Fibroblast of pulmonary artery (primary cell): ENCODE measurements around the gene RER1.

Source experiments
- DNase-seq: peaks from one replicate; pipeline ENCODE4 v3.0.0-alpha.2; 2010; ENCODE audit warnings: low read depth
- H3K4me3 ChIP-seq: replicated peaks from 2 replicates; pipeline ENCODE4 v1.5.1; 2011; ENCODE audit warnings: low read depth, mild to moderate bottlenecking, control low read depth, low read length, moderate library complexity
- CTCF ChIP-seq: IDR thresholded peaks from 2 replicates; pipeline ENCODE4 v1.5.1; 2011; ENCODE audit warnings: mild to moderate bottlenecking, control low read depth, low read length, inconsistent platforms; ENCODE audit errors: missing control alignments

The RER1 gene

GRCh38 chr1:2346691-2347408 lies 44.8 kb upstream of the RER1 start:
- no peak overlapping the region for H3K4me3 ChIP-seq
- DNase-seq: no peak
- TF ChIP-seq CTCF: no peak

- no peak for TF ChIP-seq CTCF
- no peak overlapping the region for H3K4me3 ChIP-seq
- DNase-seq: no peak
Observed at GRCh38 chr1:2347409-2347785, 44.2 kb upstream of the RER1 start.

- no peak for DNase-seq
- no peak overlapping the region for H3K4me3 ChIP-seq
- TF ChIP-seq CTCF: no peak
Observed at GRCh38 chr1:2347896-2348295, 43.7 kb upstream of the RER1 start.

GRCh38 chr1:2348346-2349325 lies 43.0 kb upstream of the RER1 start:
- no peak for TF ChIP-seq CTCF
- no peak for DNase-seq
- H3K4me3 ChIP-seq: no peak overlapping the region

- TF ChIP-seq CTCF: no peak
- H3K4me3 ChIP-seq: no peak overlapping the region
- no peak for DNase-seq
Observed at GRCh38 chr1:2349806-2350205, 41.8 kb upstream of the RER1 start.

- no peak for DNase-seq
- no peak overlapping the region for H3K4me3 ChIP-seq
- no peak for TF ChIP-seq CTCF
Observed at GRCh38 chr1:2350501-2350900, 41.1 kb upstream of the RER1 start.
